Activated naive CD8-positive, alpha-beta T cell treated with anti-CD3 and anti-CD28 coated beads, Interleukin-2, amount 50 U/mL, for 24 hours (primary cell): ENCODE data around the gene CUEDC1.
A peak's percentile ranks its signal among the peaks of the same experiment; 100 is the strongest.
"Not testable (repeated sequence)": the region's sequence is repeated elsewhere in the genome, so short reads cannot be mapped to it uniquely, and the experiment has no call there.

ENCODE experiments used
- ATAC-seq: fragments of 150-1000 bp; cut with Tn5 transposase; one replicate; pipeline ENCODE4 v1.10.0; 2021
- DNase-seq: peaks from one replicate; pipeline ENCODE4 v3.0.0; 2021
- H3K27ac Mint-ChIP-seq: one replicate; pipeline ENCODE4 v1.8.0; 2021; ENCODE audit warnings: mild to moderate bottlenecking, mixed read lengths
- H3K27me3 Mint-ChIP-seq: one replicate; pipeline ENCODE4 v1.8.0; 2021; ENCODE audit warnings: mixed read lengths
- H3K36me3 Mint-ChIP-seq: one replicate; pipeline ENCODE4 v1.8.0; 2021; ENCODE audit warnings: low read depth, mixed read lengths
- H3K4me1 Mint-ChIP-seq: one replicate; pipeline ENCODE4 v1.8.0; 2021; ENCODE audit warnings: mixed read lengths
- H3K4me3 Mint-ChIP-seq: one replicate; pipeline ENCODE4 v1.8.0; 2021; ENCODE audit warnings: mild to moderate bottlenecking, moderate library complexity, mixed read lengths
- H3K9me3 Mint-ChIP-seq: one replicate; pipeline ENCODE4 v1.8.0; 2021; ENCODE audit warnings: mixed read lengths

CUEDC1 gene

DNA sequence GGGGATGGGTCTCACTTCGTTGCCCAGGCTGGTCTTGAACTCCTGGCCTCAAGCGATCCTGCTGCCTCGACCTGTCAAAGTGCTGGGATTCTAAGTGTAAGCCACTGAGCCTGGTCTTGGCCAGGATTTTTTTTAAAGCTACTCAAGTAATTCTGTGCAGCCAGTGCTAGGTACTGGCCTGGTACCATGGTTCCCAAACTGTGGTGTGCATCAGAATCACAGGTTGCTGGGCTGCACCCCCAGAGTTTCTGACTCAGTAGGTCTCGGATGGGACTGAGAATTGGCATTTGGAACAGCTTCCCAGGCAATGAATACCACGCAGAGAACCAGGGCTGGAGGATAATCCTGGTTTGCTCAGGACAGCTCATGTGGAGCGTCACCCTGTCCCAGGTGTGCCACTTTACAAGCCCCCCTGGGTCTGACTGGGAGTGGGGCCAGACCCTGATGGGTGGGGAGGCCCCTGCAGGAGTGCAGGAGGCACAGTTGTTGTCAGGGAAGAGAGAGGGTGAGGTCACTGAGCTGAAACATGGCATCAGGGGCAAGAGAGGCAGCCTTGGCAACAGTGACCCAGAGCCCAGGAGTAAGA is 94.7 kb downstream of the CUEDC1 start:
- Mint-ChIP-seq H3K27ac (no peak overlapping the region), H3K4me1 (peaks cover 13% of the 10 kb centered on the region)

GRCh38 chr17:57859601-57860413 is 95.4 kb downstream of the CUEDC1 start:
- ATAC-seq (no peak), DNase-seq (no peak)
- H3K4me1 Mint-ChIP-seq, result peaks cover 13% of the 10 kb centered on the region
- H3K36me3 Mint-ChIP-seq, result no peaks in the 10 kb centered on the region
- H3K27me3 Mint-ChIP-seq, result peaks cover 30% of the 10 kb centered on the region
- H3K27ac Mint-ChIP-seq, result no peak overlapping the region
- no peaks in the 10 kb centered on the region for H3K9me3 Mint-ChIP-seq
- H3K4me3 Mint-ChIP-seq, result no peak overlapping the region

More for the DNA sequence above, 94.7 kb downstream of the CUEDC1 start:
- no peak for DNase-seq
- peak overlapping the region; percentile 74 for H3K4me3 Mint-ChIP-seq
- no peaks in the 10 kb centered on the region for H3K9me3 Mint-ChIP-seq
- ATAC-seq, result peak; percentile 8
- no peaks in the 10 kb centered on the region for H3K36me3 Mint-ChIP-seq
- H3K27me3 Mint-ChIP-seq, result peaks cover 32% of the 10 kb centered on the region

DNA sequence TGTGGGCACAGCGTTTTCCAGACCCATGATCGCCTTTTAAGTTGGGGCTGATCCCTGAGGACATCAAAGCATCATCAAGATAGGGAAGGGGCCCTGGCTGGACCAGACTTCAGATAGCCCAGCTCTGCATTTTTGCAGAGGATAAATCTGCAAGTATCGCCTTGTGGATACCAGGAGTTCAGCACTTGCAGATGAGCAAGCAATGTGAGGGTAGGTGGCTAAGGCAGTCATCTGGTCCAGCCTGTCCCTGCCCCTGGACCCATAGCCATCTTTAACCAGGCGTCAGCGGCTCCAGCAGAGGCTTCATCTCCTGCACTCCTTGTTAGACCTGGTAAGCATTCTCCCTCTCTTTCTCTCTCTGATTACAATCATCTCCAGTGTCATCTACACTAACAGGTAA is 96.4 kb downstream of the CUEDC1 start:
- peaks cover 30% of the 10 kb centered on the region for H3K27me3 Mint-ChIP-seq
- H3K9me3 Mint-ChIP-seq, result no peaks in the 10 kb centered on the region
- DNase-seq (no peak), ATAC-seq (no peak)
- H3K27ac Mint-ChIP-seq, result no peak overlapping the region
- no peak overlapping the region for H3K4me3 Mint-ChIP-seq
- peaks cover 13% of the 10 kb centered on the region for H3K4me1 Mint-ChIP-seq
- no peaks in the 10 kb centered on the region for H3K36me3 Mint-ChIP-seq

DNA sequence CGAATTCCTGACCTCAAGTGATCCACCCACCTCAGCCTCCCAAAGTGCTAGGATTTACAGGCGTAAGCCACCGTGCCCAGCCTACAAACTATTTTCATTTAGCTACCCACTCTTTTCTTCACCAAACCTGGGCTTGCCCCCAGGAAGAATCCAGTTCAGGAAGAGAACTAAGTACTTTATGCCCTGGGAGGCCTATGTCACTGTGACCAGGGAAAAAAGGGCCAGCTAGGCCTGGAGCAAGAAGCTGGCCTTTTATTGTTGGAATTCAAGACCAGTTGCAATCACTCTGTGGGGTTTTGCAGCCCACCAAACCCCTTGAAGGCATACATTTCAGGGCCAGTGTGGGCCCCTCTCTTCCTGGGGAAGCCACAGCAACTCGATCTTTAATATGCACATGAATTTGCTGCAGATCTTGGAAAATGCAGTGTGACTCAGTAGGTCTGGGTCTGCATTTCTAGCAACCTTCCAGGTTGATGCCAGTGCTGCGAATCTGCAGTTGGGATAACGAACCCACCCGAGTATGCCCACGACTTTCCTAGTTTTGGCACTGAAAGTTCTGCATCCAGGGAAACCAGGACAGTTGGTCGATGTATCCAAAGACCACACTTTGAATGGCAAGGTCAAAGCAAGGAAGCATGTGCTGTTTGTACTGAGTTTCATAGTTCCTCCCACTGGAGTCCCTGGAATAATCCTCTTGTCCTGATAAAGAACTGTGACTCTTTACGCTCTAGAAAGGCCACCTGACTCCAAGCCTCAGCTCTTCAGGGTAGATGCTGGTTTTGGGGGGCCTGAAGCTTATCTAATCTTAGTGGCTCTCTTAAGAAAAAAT is 98.2 kb downstream of the CUEDC1 start:
- Mint-ChIP-seq H3K4me3 (no peak overlapping the region), H3K27me3 (peaks cover 21% of the 10 kb centered on the region), H3K27ac (no peak overlapping the region), H3K4me1 (peaks cover 11% of the 10 kb centered on the region), H3K9me3 (no peaks in the 10 kb centered on the region), H3K36me3 (no peaks in the 10 kb centered on the region)
- ATAC-seq, result no peak
- no peak for DNase-seq

- no peak overlapping the region for H3K27ac Mint-ChIP-seq
- no peak overlapping the region for H3K4me3 Mint-ChIP-seq
- H3K4me1 Mint-ChIP-seq, result peaks cover 13% of the 10 kb centered on the region
- ATAC-seq, result no peak
- peaks cover 10% of the 10 kb centered on the region for H3K27me3 Mint-ChIP-seq
- H3K36me3 Mint-ChIP-seq, result no peaks in the 10 kb centered on the region
- H3K9me3 Mint-ChIP-seq, result no peaks in the 10 kb centered on the region
- DNase-seq, result no peak
Observed at GRCh38 chr17:57855391-57856035, 99.7 kb downstream of the CUEDC1 start.

DNA sequence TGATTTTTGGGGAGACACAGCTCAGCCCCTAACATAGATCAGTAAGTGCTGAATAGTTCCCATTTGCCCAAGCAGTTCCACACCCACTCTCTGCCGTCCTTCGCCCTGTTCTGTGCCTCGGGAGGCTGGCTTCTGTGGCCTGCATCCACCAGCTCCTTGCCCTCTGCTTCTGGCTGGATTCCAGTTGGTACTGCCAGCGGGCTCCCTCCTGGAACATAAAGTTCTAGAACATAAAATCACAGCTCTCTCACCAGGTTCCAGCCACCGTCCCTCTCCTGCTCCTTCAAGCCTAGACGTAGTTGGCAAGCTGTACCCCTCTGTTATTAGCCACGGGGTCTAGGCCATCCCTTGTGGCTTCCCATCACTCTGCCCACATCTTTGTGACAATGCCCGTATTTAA is 101.5 kb downstream of the CUEDC1 start:
- Mint-ChIP-seq H3K4me1 (peaks cover 28% of the 10 kb centered on the region), H3K4me3 (no peak overlapping the region), H3K36me3 (peaks cover 10% of the 10 kb centered on the region), H3K27me3 (peaks cover 2% of the 10 kb centered on the region), H3K27ac (no peak overlapping the region), H3K9me3 (no peaks in the 10 kb centered on the region)
- ATAC-seq, result no peak
- no peak for DNase-seq

DNA sequence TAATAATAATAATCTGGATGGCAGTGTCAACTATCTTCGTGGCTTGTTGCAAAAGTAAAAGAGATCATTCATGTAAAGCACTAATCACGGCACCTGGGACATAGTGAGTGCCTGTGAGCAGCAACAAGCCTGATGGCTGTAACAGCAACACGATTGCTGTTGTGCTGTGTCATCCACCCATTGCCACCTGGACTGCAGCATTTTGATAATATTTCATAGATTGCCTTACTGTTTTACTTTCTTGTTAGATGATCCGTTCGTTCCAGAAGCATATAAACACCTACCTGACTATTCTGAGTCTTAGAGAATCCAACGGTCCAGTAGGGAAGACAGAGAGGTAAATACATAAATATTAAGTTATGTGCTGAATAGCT is 102.3 kb downstream of the CUEDC1 start:
- no peaks in the 10 kb centered on the region for H3K27me3 Mint-ChIP-seq
- DNase-seq (no peak), ATAC-seq (no peak)
- peaks cover 35% of the 10 kb centered on the region for H3K4me1 Mint-ChIP-seq
- peaks cover 14% of the 10 kb centered on the region for H3K36me3 Mint-ChIP-seq
- H3K27ac Mint-ChIP-seq, result no peak overlapping the region
- H3K9me3 Mint-ChIP-seq, result no peaks in the 10 kb centered on the region
- no peak overlapping the region for H3K4me3 Mint-ChIP-seq

DNA sequence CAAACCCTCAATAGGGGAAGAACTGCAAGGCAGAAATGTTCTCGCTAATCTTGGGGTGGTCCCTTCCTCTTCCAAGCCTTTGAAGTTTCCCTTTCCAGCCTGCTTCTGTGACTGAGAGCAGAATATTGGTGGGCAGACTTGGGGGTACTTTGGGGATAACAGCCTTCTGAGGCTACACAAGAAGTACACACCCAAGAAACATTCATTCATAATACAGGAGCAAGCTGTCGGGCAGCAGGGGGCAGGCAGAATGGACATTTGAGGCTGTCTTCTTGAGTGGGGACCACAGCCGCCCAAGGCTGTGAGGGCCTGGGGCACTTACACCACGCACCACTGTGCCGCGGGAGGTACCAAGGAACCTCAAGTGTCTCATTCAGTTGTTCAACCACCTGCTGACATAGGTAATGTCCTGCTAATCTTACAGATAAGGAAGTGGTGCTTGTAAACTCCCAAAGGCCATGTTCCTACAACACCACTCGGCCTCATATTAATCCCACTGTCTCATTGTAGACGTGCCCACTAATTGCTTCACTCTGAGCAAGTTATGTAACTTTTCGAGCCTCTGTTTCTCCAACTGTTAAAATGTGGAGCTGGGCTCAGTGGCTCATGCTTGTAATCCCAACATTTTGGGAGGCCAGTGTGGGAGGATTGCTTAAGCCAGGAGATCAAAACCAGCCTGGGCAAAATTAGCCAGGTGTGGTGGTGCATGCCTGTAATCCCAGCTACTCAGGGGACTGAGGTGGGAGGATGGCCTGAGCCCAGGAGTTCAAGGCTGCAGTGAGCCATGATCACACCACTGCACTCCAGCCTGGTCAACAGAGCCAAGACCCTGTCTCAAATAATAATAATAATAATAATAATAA is 102.9 kb downstream of the CUEDC1 start:
- Mint-ChIP-seq H3K4me1 (peaks cover 36% of the 10 kb centered on the region), H3K27ac (peak overlapping the region; percentile 43)

GRCh38 chr17:57849874-57850754 is 105.1 kb downstream of the CUEDC1 start, which contains the start of gene MRPS23:
MRPS23 (minus strand) TSS chr17:57850044; CDS start chr17:57850010, 34 bp downstream.
- Mint-ChIP-seq H3K9me3 (no peaks in the 10 kb centered on the region), H3K4me3 (peak within 1 kb of the TSS; percentile 97), H3K27me3 (no peaks in the 10 kb centered on the region), H3K36me3 (peaks cover 21% of the 10 kb centered on the region), H3K4me1 (peaks cover 43% of the 10 kb centered on the region), H3K27ac (peak within 1 kb of the TSS; percentile 95)
- DNase-seq (peak; percentile 93), ATAC-seq (peak; percentile 95)

More for the DNA sequence above, 102.9 kb downstream of the CUEDC1 start:
- no peak overlapping the region for H3K4me3 Mint-ChIP-seq
- no peaks in the 10 kb centered on the region for H3K27me3 Mint-ChIP-seq
- DNase-seq (no peak), ATAC-seq (no peak)
- H3K9me3 Mint-ChIP-seq, result no peaks in the 10 kb centered on the region
- peaks cover 14% of the 10 kb centered on the region for H3K36me3 Mint-ChIP-seq

DNA sequence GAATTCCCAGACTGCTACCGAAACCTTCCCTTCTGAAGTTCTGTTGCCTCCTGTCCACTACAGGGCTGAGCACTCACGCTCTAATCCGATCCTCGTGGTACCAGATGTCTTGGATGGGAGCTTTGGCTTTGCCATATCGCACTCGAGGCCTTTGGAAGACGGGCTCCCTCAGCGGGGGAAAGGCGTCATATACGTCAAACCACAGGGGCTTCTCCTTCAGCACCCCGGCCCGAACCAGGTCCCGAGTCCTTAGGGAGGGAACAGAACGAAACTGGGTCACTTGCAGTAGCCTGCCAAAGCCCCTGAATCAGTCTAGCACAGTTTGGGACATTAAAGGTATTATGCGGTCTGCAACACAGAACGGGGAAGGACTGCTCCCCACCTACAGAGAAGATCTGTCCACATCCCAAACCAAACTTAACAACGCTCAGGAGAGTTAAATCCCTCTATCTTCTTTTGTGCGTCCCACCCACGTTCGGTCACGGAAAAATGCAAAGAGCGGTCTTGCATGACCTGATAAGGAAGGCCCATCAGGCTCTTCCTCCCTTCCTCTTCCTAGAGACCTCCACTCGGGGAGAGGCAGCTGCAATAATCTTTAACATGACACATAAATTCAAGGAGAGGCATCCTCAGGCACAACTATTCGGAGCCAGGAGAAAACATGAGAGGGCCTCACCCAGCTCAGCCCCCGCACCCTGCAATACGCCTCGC is 105.9 kb downstream of the CUEDC1 start:
- Mint-ChIP-seq H3K4me3 (peak overlapping the region; percentile 97), H3K4me1 (peaks cover 43% of the 10 kb centered on the region)
- ATAC-seq, result peak; percentile 18

GRCh38 chr17:57846056-57846945 is 108.9 kb downstream of the CUEDC1 start:
- not testable (repeated sequence) for DNase-seq, H3K4me3 Mint-ChIP-seq, H3K27ac Mint-ChIP-seq, H3K27me3 Mint-ChIP-seq, ATAC-seq, H3K9me3 Mint-ChIP-seq
- Mint-ChIP-seq H3K36me3 (peaks cover 28% of the 10 kb centered on the region), H3K4me1 (peaks cover 42% of the 10 kb centered on the region)

More for the DNA sequence above, 105.9 kb downstream of the CUEDC1 start:
- no peak for DNase-seq
- H3K9me3 Mint-ChIP-seq, result no peaks in the 10 kb centered on the region
- no peaks in the 10 kb centered on the region for H3K27me3 Mint-ChIP-seq
- H3K27ac Mint-ChIP-seq, result peak overlapping the region; percentile 95
- H3K36me3 Mint-ChIP-seq, result peaks cover 21% of the 10 kb centered on the region

DNA sequence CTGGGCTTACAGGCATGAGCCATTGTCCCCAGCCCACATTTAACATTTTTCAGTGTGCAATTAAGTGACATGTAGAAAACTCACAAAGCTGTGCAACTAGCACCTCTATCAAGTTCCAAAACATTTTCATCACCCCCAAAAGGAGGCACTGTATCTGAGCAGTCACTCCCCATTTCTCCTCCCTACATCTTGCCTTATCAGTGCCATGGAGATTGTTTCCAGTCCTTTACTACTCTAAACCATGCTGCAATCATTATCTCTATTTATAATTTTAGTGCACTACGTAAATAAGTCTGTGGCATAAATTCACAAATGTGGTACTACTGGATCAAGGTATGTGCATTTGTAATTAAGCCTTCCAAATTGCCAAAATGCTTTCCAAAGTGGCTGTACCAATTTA is 112.9 kb downstream of the CUEDC1 start:
- peaks cover 30% of the 10 kb centered on the region for H3K36me3 Mint-ChIP-seq
- DNase-seq, result no peak
- H3K9me3 Mint-ChIP-seq, result no peaks in the 10 kb centered on the region
- ATAC-seq, result no peak
- peaks cover 10% of the 10 kb centered on the region for H3K4me1 Mint-ChIP-seq
- no peak overlapping the region for H3K4me3 Mint-ChIP-seq
- H3K27me3 Mint-ChIP-seq, result no peaks in the 10 kb centered on the region
- no peak overlapping the region for H3K27ac Mint-ChIP-seq
